B cell (primary cell): ENCODE measurements around the gene B3GLCT.

Experiments used
- EZH2 ChIP-seq: IDR thresholded peaks from 2 replicates; pipeline ENCODE4 v1.6.1; 2012; ENCODE audit warnings: borderline replicate concordance, low read depth, mild to moderate bottlenecking, moderate library complexity, low read length; ENCODE audit not compliant: insufficient read depth, poor library complexity, severe bottlenecking
- TF ChIP-seq, protein P1 (sequence below): fragments of 200-600 bp; IDR thresholded peaks from one replicate; pipeline ENCODE4 v1.8.0; 2022; ENCODE audit warnings: antibody characterized with exemption, mild to moderate bottlenecking

GRCh38 chr13:31250435-31250834 is 50.7 kb downstream of the B3GLCT start:
- TF ChIP-seq, protein P1, sequence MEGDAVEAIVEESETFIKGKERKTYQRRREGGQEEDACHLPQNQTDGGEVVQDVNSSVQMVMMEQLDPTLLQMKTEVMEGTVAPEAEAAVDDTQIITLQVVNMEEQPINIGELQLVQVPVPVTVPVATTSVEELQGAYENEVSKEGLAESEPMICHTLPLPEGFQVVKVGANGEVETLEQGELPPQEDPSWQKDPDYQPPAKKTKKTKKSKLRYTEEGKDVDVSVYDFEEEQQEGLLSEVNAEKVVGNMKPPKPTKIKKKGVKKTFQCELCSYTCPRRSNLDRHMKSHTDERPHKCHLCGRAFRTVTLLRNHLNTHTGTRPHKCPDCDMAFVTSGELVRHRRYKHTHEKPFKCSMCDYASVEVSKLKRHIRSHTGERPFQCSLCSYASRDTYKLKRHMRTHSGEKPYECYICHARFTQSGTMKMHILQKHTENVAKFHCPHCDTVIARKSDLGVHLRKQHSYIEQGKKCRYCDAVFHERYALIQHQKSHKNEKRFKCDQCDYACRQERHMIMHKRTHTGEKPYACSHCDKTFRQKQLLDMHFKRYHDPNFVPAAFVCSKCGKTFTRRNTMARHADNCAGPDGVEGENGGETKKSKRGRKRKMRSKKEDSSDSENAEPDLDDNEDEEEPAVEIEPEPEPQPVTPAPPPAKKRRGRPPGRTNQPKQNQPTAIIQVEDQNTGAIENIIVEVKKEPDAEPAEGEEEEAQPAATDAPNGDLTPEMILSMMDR: no peak
- TF ChIP-seq EZH2: no peak
